Right forelimb (tissue), 1 donor: ENCODE measurements around the gene TIMM23B.
"Not testable (repeated sequence)": the region's sequence is repeated elsewhere in the genome, so short reads cannot be mapped to it uniquely, and the experiment has no call there.

Experiments
- DNase-seq: peaks from one replicate; pipeline ENCODE4 v3.0.0-alpha.2; 2018

Gene TIMM23B

GRCh38 chr10:49987207-49987606 lies 45.4 kb downstream of the TIMM23B start:
- not testable (repeated sequence) for DNase-seq

DNA sequence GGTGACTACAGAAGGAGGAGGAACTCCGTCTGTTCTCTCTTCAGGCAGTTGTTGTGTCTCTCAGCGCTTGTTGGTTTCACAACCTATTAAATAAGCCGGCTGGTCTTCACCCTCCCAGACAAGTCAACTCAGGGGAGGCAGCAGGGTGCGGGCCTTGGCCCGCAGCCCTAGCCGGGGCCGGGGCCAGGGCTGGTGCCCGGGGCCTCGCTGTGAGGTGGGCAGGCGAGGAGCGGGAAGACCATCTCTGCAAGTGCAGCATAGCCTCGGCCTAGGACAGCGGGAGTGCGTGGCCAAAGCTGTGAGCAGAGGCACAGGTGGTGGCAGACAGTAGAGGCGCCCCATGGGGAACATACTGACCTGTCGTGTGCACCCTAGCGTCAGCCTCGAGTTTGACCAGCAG lies 46.5 kb downstream of the TIMM23B start, which contains the start of gene AGAP6:
Gene AGAP6 (plus strand): TSS at position 31 of the 400 bp plus-strand sequence. CDS start 310 bp downstream, at position 341.
- DNase-seq = not testable (repeated sequence)

GRCh38 chr10:49995321-49995720 lies 53.5 kb downstream of the TIMM23B start:
- DNase-seq = not testable (repeated sequence)

DNA sequence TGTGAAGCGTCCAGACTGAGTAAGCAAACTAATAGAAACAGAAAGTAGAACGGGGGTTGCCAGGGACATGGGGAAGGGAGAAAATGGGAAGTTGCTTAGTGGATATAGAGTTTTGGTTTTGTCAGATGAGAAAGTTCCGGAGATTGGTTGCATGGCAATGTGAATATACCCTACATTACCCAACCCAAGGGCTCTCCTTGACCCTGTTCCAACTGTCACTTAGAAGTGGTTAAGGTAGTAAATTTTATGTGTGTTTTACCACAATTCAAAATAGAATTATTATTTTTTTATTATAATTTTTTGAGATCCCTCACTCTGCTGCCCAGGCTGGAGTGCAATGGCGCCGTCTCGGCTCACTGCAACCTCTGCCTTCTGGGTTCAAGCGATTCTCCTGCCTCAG lies 72.2 kb downstream of the TIMM23B start:
- DNase-seq = not testable (repeated sequence)

DNA sequence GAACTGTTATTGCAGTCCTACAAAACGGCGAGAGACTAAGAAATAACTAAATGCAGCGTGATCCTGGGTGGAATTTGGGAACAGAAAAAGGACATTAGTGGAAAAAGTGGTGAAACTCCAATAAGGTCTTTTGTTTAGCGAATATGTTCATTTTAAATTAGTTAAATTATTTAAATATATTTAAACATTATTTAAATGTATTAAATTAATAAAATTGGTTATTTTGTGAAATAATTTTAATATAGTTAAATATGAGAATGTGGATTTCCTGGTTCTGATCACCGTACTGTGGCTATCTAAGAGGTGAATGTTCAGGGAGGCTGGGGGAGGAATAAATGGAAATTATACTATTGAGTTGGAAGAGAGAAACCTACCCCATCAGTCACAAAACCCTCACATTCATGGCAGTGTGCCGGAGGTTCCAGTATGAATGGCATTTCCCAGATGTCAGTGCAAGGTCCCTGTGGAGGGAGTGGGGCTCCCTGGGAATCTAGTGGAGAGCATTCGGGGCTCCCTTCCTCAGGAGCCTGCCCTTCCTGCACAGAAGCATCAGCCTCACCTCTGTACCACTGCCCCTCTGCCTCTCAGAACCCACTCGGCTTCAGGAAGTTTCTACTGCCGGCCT lies 73.9 kb downstream of the TIMM23B start:
- DNase-seq = not testable (repeated sequence)

DNA sequence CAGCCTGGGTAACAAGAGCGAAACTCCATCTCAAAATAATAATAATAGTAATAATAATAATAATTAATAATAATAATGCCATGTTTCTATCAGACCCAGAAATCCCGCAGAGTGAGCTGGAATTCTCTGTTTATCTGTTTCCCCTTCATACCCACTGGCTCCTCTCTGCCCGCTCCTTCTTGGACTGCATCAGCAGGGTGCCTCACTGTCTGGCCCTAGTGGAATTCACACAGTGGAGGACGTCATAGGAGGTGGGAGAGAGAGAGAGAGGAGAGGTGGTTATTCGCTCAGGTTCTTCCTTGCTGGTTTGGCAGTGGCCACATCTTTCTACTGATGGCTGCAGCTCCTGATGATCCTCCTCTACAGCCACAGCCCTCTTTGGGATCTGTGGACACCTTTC lies 75.1 kb downstream of the TIMM23B start:
- DNase-seq = not testable (repeated sequence)

DNA sequence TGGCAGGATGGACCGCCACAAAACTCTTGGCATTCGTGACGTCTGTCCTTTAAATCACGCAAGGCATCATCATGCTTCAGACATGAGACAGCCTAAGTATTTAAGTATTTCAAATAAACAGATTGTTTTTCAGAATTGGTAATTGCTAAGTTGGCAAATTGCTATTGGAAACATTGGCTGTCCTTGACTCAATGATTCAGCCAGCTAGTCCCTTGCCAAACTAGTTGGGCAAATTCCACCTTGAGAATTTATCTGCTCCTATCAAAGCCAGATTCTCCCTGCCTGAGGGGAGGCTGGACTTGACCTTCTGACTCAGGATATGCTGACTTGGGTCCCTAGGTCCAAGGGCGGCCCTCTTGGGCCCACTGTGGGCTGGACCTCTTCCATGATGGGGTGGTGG lies 75.8 kb downstream of the TIMM23B start:
- DNase-seq = not testable (repeated sequence)

- not testable (repeated sequence) for DNase-seq
Measured at GRCh38 chr10:50019279-50019678, 77.4 kb downstream of the TIMM23B start.

- not testable (repeated sequence) for DNase-seq
Measured at GRCh38 chr10:50020451-50021024, 78.7 kb downstream of the TIMM23B start.

- DNase-seq = no peak
Measured at GRCh38 chr10:50021646-50022045, 79.8 kb downstream of the TIMM23B start.
